Immature natural killer cell (primary cell): ENCODE data around the gene COIL. TPM values are rescaled to one million over a fixed set of nuclear protein-coding genes. Genes with fewer than 3 reads are reported as not detected.
"Not testable (repeated sequence)": the region's sequence is repeated elsewhere in the genome, so short reads cannot be mapped to it uniquely, and the experiment has no call there.

ENCODE experiments used
- DNase-seq, 3 donors: peaks; one replicate each; pipeline ENCODE4 v3.0.0; 2022; ENCODE audit warnings: mixed read lengths in 1 of 3
- H3K27ac Mint-ChIP-seq, 6 donors: one replicate each; pipeline ENCODE4 v1.8.0; 2020; ENCODE audit warnings: mixed read lengths in 6 of 6, mild to moderate bottlenecking in 5 of 6, inconsistent platforms in 4 of 6, moderate library complexity in 3 of 6
- H3K27me3 Mint-ChIP-seq, 3 donors: one replicate each; pipeline ENCODE4 v1.8.0; 2020 to 2021; ENCODE audit warnings: low read depth in 3 of 3, mild to moderate bottlenecking in 3 of 3, mixed read lengths in 3 of 3, moderate library complexity in 3 of 3, inconsistent platforms in 1 of 3
- H3K36me3 Mint-ChIP-seq, 3 donors: one replicate each; pipeline ENCODE4 v1.8.0; 2020; ENCODE audit warnings: mixed read lengths in 3 of 3, inconsistent platforms in 2 of 3, mild to moderate bottlenecking in 2 of 3
- H3K4me1 Mint-ChIP-seq, 2 donors: one replicate each; pipeline ENCODE4 v1.8.0; 2020; ENCODE audit warnings: inconsistent platforms in 2 of 2, mild to moderate bottlenecking in 2 of 2, mixed read lengths in 2 of 2, moderate library complexity in 1 of 2
- H3K4me3 Mint-ChIP-seq, 5 donors: one replicate each; pipeline ENCODE4 v1.8.0; 2020; ENCODE audit warnings: mild to moderate bottlenecking in 5 of 5, mixed read lengths in 5 of 5, inconsistent platforms in 3 of 5, moderate library complexity in 3 of 5
- H3K9me3 Mint-ChIP-seq, 6 donors: one replicate each; pipeline ENCODE4 v1.8.0; 2020; ENCODE audit warnings: mild to moderate bottlenecking in 6 of 6, mixed read lengths in 6 of 6, inconsistent platforms in 4 of 6, moderate library complexity in 3 of 6
- polyA plus RNA-seq, 3 donors: library from polyadenylated mRNA; unstranded; fragments of 300-500 nt; fragmentation: Illumina TruSeq; gene quantifications; one replicate each; pipeline ENCODE4 v1.2.3, GENCODE V29; 2021

Gene COIL
- polyA plus RNA-seq, 3 donors from 2014 or later: 7.3 to 12.5 (median 9.8) TPM

DNA sequence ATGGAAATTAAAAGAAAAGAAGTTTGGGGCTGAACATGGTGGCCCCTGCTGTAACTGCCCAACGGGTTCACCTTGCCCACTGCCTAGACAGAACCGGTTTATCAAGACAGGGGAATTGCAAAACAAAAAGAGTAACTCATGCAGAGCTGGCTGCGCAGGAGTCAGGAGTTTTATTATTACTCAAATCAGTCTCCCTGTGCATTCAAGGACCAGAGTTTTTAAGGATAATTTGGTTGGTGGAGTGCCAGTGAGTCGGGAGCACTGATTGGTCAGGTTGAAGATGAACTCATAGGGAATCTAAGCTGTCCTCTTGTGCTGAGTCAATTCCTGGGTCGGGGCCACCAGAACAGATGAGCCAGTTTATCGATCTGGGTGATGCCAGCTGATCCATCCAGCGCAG lies 12.7 kb upstream of the COIL start:
- Mint-ChIP-seq H3K4me1 (peaks cover 8 to 18% of the 10 kb centered on the region in 2 donors), H3K27me3 (peaks cover 0 to 10% (median 5%) of the 10 kb centered on the region in 3 donors), H3K9me3 (no peaks in the 10 kb centered on the region), H3K36me3 (no peaks in the 10 kb centered on the region), H3K27ac (no peak overlapping the region), H3K4me3 (no peak overlapping the region)
- DNase-seq: no peak

DNA sequence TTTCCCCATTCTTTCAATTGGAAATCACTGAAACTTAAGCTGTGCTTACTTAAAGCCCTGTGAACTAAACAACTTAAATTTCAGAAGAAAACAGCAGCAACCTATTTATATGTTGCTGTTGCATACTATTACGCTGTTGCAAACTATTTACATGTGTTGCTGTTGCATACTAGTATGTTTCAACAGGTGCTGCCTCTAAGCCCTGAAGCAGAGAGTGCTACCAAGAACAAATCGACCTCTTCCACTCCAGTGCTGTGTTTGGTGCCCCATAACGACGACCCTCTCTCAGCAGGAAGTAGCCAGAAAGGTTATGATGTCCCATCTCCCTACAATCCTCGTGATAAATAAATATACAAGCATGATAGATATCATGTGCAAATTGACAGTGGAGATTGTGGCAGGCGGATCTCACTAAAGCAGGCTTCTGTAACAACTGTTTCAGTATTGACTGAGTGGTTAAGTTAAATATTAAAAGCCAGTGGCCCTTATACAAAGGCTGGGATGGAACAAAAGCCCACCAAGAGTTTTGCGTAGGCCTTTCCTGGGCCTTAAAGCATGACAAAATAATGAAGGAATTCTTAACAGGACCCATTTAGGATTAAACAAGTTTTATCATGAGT lies 11.4 kb upstream of the COIL start:
- Mint-ChIP-seq H3K36me3 (no peaks in the 10 kb centered on the region), H3K4me1 (peaks cover 2 to 5% of the 10 kb centered on the region in 2 donors)

DNA sequence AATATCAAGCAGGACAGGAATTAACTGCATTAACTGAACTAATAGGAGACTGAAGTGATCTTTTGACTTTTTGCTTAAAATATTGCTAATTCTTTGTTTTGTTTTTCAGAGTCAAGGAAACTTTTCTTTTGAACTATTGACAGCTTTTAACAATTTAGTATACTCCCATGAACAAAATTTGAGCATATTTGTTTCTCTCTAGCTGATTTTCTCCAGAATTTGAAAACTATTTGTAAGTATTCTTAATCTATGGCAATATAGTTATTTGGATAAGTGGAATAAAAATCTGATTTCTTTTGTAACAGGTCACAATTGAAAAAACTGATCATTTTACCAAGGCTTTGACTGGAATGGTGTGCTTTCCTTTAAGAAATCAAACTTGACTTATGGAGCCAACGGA lies 10.1 kb upstream of the COIL start:
- Mint-ChIP-seq H3K27ac (no peak overlapping the region), H3K4me1 (no peaks in the 10 kb centered on the region), H3K36me3 (no peaks in the 10 kb centered on the region), H3K27me3 (peaks cover 0 to 5% (median 0%) of the 10 kb centered on the region in 3 donors), H3K4me3 (no peak overlapping the region), H3K9me3 (no peaks in the 10 kb centered on the region)
- DNase-seq: no peak

More for the DNA sequence above, 11.4 kb upstream of the COIL start:
- Mint-ChIP-seq H3K27ac (no peak overlapping the region), H3K27me3 (peaks cover 0 to 5% (median 0%) of the 10 kb centered on the region in 3 donors), H3K4me3 (no peak overlapping the region), H3K9me3 (no peaks in the 10 kb centered on the region)
- no peak for DNase-seq

DNA sequence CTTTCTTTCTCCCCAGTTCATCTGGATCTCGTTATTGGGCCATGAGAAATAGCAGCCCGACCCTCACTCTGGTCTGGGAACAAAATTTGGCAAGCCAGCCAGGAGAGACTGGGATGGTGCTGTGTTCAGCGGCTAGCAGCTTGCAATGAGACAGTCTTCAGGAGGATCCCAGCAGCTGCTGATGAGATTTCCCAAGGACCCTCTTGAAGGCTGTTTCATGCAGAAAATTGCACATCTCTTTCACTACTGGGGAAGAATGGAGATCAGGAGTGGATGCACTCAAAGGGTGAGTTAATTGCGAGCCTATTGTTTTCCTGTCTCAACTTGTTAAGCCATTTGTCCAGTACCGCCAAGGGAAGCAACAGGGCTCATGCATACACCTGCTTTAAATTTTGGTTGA lies 5.5 kb upstream of the COIL start:
- no peaks in the 10 kb centered on the region for H3K9me3 Mint-ChIP-seq
- H3K4me1 Mint-ChIP-seq: peaks cover 0 to under 1% of the 10 kb centered on the region in 2 donors
- peaks cover 0 to 7% (median 2%) of the 10 kb centered on the region in 3 donors for H3K27me3 Mint-ChIP-seq
- no peak for DNase-seq
- no peaks in the 10 kb centered on the region for H3K36me3 Mint-ChIP-seq
- H3K4me3 Mint-ChIP-seq: no peak overlapping the region
- H3K27ac Mint-ChIP-seq: no peak overlapping the region

DNA sequence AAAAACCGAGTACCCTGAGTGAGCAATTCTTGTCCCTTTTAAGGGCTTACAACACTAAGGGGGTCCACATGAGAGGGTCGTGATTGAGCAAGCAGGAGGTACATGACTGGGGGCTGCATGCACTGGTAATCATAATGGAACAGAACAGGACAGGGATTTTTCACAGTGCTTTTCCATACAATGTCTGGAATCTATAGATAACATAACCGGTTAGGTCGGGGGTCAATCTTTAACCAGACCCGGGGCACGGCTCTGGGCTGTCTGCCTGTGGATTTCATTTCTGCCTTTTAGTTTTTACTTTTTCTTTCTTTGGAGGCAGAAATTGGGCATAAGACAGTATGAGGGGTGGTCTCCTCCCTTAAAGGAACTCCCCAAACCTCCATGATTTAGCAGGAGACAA lies 4.8 kb upstream of the COIL start:
- H3K9me3 Mint-ChIP-seq, H3K4me3 Mint-ChIP-seq: not testable (repeated sequence)

DNA sequence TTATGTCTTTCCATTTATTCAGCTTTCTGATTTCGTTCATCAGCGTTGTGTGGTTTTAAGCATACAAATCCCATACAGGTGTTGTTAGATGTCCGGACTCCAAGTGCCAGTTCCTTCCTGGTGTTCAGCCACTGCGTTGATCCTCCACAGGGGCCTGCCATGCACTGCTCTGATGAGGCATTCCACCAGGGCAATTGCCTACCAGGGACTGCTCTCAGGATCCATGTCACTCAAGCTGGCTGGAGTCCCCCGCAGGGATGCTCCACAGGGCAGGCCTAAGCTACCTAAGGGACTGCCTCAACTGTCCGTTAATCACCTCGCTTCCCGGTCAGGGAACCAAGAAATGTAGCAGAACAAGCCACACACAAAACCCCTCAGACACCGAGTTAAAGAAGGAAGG lies 4.4 kb upstream of the COIL start:
- H3K27me3 Mint-ChIP-seq, H3K36me3 Mint-ChIP-seq, H3K27ac Mint-ChIP-seq, H3K4me3 Mint-ChIP-seq, H3K4me1 Mint-ChIP-seq, H3K9me3 Mint-ChIP-seq, DNase-seq: not testable (repeated sequence)

More for the DNA sequence above, 4.8 kb upstream of the COIL start:
- not testable (repeated sequence) for H3K27me3 Mint-ChIP-seq, H3K36me3 Mint-ChIP-seq, H3K27ac Mint-ChIP-seq, DNase-seq, H3K4me1 Mint-ChIP-seq

DNA sequence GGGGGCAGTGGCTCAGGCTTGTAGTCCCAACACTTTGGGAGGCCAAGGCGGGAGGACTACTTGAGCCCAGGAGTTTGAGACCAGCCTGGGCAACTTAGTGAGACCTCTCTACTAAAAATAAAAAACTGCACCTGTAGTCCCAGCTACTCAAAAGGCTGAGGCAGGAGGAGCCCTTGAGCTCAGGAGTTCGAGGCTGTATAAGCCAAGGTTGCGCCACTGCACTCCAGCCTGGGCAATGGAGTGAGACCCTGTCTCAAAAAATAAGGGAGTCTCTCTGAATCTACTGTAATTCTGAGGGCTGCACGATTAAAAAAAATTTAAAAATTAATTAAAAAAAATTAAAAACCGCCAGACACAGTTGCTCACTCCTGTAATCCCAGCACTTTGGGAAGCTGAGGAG lies 3.9 kb downstream of the COIL start:
- no peaks in the 10 kb centered on the region for H3K9me3 Mint-ChIP-seq
- H3K27me3 Mint-ChIP-seq: peaks cover 2 to 5% (median 4%) of the 10 kb centered on the region in 3 donors
- H3K4me3 Mint-ChIP-seq: no peak overlapping the region
- H3K4me1 Mint-ChIP-seq: peaks cover 18 to 36% of the 10 kb centered on the region in 2 donors
- no peak for DNase-seq
- no peak overlapping the region for H3K27ac Mint-ChIP-seq
- H3K36me3 Mint-ChIP-seq: no peaks in the 10 kb centered on the region

DNA sequence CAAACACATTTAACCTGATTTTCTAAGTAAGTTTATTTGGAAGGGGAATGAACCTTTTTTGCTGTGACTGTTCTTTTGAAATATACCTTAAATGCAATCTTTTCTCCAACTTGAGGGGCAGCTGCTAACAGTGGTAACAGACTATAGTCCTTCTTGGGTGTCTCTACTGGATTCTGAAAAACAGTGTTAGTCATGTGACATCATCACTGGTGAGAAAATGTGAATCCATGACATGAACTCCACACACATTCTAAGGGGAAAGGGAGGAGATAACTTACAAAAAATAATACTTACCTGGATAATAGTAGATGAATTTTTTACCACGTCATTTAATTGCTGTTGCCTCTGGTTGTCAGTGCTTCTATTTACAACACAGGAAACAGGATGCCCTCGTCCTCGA lies 11.3 kb downstream of the COIL start:
- Mint-ChIP-seq H3K36me3 (peaks cover 11 to 20% (median 15%) of the 10 kb centered on the region in 3 donors), H3K4me1 (peaks cover 3 to 5% of the 10 kb centered on the region in 2 donors), H3K4me3 (no peak overlapping the region), H3K27ac (no peak overlapping the region), H3K9me3 (no peaks in the 10 kb centered on the region), H3K27me3 (peaks cover 0 to 2% (median 0%) of the 10 kb centered on the region in 3 donors)
- DNase-seq: no peak

DNA sequence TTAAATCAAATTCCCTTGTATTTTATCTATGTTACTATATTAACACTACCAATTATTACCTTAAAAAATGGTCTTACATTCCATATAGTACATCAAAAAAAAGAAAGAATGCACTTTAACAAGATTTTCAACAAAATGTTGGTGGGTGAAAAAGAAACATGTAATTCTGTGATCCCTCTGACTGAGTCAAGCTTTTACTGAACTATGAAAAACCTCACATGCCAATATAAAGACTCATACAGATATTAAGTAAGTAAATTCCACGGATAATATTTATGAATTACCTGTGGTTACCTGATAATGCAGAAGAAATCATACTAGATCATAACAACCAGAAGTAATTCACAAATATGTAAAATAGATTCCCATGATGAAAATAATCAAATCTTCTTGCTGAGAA lies 12.4 kb downstream of the COIL start:
- Mint-ChIP-seq H3K36me3 (peaks cover 15 to 27% (median 16%) of the 10 kb centered on the region in 3 donors), H3K27me3 (peaks cover 0 to 2% (median 0%) of the 10 kb centered on the region in 3 donors), H3K9me3 (no peaks in the 10 kb centered on the region), H3K27ac (no peak overlapping the region), H3K4me3 (no peak overlapping the region), H3K4me1 (peaks cover 2% of the 10 kb centered on the region in 2 donors)
- no peak for DNase-seq

DNA sequence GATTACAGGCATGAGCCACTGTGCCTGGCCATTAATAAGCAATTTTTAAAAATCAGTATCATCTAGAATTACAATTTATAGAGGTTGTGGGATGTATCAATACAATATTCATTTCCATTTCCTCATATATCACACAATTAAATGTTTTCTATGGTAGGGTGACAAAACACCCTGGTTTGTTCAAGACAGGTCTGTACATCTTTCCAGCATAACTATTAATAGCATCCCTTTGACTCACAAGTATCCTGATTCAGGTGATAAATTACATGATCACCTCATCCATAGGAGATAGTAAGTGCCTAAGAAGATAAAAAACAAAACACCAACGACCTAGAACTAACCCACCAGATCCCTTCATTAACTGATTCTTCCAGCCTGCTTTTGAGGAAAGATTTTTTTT lies 13.1 kb downstream of the COIL start:
- H3K4me3 Mint-ChIP-seq: no peak overlapping the region
- DNase-seq: no peak
- H3K9me3 Mint-ChIP-seq: no peaks in the 10 kb centered on the region
- H3K4me1 Mint-ChIP-seq: peaks cover 0 to 1% of the 10 kb centered on the region in 2 donors
- H3K27me3 Mint-ChIP-seq: peaks cover 0 to 2% (median 0%) of the 10 kb centered on the region in 3 donors
- no peak overlapping the region for H3K27ac Mint-ChIP-seq
- H3K36me3 Mint-ChIP-seq: peaks cover 15 to 33% (median 21%) of the 10 kb centered on the region in 3 donors

DNA sequence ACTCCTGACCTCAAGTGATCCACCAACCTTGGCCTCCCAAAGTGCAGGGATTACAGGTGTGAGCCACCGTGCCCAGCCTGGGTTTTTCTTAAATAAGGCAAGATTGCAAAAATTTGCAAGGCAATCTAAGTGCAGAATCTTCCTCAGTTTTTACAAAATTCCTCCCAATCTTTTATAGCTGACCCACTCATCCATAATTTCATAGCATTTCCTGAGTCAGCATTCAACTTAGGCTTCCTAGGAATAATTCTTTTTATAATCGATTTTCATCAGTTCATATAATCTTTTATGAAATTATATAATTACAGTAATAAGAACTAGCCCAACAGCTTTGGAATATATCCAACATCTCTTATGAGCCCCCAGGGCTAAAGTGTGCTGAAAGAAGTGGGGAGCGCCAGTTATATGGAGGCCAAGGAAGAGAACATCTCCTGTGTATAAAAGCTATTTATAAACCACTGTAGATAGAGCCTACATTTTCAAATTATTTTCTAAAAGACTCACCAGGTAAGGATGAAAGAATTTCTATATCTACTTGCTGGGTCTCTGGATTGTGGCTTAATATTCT lies 14.8 kb downstream of the COIL start:
- H3K4me3 Mint-ChIP-seq: no peak overlapping the region
- H3K36me3 Mint-ChIP-seq: peaks cover 22 to 42% (median 28%) of the 10 kb centered on the region in 3 donors
- H3K9me3 Mint-ChIP-seq: no peaks in the 10 kb centered on the region
- H3K27me3 Mint-ChIP-seq: no peaks in the 10 kb centered on the region
- no peaks in the 10 kb centered on the region for H3K4me1 Mint-ChIP-seq
- H3K27ac Mint-ChIP-seq: no peak overlapping the region
- DNase-seq: no peak

DNA sequence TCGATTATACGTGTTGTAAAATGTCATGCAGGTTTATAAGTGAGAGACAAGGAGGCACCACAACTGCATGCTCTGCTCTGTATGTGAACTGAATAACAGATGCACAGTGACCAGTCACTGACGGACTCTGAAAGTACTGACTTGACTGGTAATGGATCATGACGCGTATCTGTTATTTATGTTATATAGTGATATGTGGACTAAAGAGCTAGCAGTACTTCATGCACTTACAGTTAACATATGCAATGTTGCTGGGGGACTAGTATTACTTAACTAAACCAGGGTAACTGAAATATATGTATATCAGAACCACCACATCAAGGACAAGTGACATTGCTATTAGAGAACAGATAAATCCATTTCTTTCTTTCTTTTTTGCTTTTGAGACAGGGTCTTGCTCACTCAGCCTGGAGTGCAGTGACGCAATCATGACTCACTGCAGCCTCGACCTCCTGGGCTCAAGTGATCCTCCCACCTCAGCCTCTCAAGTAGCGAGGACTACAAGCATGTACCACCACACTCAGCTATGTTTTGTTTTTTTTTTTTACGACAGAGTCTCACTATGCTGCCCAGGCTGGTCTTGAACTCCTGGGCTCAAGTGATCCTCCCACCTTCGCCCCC lies 17.2 kb downstream of the COIL start:
- no peak for DNase-seq
- Mint-ChIP-seq H3K4me1 (no peaks in the 10 kb centered on the region), H3K4me3 (no peak overlapping the region), H3K36me3 (peaks cover 16 to 39% (median 27%) of the 10 kb centered on the region in 3 donors), H3K9me3 (no peaks in the 10 kb centered on the region), H3K27me3 (no peaks in the 10 kb centered on the region), H3K27ac (no peak overlapping the region)

DNA sequence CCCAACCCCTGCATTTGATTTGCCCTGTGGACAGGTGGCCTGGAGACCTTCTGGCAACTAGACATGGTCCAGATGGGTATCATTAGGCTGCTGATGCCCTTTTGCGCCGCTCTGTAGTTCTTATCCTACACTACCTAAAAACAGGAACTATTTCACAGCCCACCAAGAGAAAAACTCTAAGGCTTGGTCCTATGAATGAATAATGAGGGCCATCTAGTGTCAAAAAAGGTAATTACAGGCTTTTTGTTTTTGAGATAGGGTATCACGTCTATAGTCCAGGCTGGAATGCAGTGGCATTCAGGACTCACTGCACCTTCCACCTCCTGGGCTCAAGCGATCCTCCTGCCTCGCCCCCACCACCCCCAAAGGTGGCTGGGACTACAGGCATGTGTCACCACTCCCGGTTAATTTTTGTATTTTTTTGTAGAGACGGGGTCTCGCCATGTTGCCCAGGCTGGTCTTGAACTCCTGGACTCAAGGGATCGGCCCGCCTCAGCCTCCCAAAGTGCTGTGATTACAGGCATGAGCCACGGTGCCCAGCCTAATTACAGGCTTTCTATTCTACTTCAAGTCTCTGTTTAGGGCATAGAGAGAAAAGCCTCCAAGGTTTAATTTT lies 20.9 kb downstream of the COIL start:
- Mint-ChIP-seq H3K27me3 (no peaks in the 10 kb centered on the region), H3K36me3 (peaks cover 31 to 52% (median 40%) of the 10 kb centered on the region in 3 donors), H3K4me3 (no peak overlapping the region), H3K27ac (peak overlapping the region in 3 of 6 donors; percentile 32 to 50 (median 46)), H3K4me1 (no peaks in the 10 kb centered on the region), H3K9me3 (no peaks in the 10 kb centered on the region)
- peak; percentile 52 to 58 (median 53) for DNase-seq

DNA sequence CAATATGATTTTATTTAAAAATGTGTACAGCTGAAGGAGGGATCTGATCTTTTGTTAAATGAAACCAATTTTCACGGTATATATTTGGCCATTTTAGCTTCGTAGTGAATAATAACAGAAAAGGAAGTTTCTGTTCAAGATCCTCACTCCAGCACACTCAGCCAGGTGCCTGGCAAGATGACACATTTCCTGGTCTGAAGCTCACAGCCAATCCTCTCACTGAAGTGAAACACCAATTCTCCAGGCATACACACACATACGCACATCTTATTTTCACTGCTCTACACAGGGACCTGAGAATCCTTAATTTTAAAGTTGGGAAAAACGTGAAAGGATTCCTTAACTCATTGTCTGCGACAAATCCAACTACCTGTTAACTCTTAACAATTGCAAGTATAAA lies 22.6 kb downstream of the COIL start:
- H3K27me3 Mint-ChIP-seq, H3K4me3 Mint-ChIP-seq, DNase-seq, H3K9me3 Mint-ChIP-seq: not testable (repeated sequence)
- peak overlapping the region in 1 of 6 donors; percentile 33 for H3K27ac Mint-ChIP-seq
- peaks cover 31 to 50% (median 38%) of the 10 kb centered on the region in 3 donors for H3K36me3 Mint-ChIP-seq
- peaks cover 2 to 13% of the 10 kb centered on the region in 2 donors for H3K4me1 Mint-ChIP-seq
